ENCODE measurements around the gene KRTAP5-3. TPM values are rescaled to one million over a fixed set of nuclear protein-coding genes. Genes with fewer than 3 reads are reported as not detected.

Gene KRTAP5-3
- total and polyA plus RNA-seq, 2 of the 8 experiments (the other 6 are each of a cell fraction or from before 2014, with no cell fraction given), result not detected

- Histone ChIP-seq H4K5ac (ENCODE audit: insufficient read length, low read depth, low read length) (no peak overlapping the region), H2BK12ac (ENCODE audit: low read depth, low read length) (peak overlapping the region; percentile 94; the same call in 1 of the 2 replicates), H3K9ac (replicated peaks in 1 of 4; ENCODE audit: extremely low read depth in 1 of 4, low read depth in 3 of 4, low read length in 3 of 4) (no peak overlapping the region), H3K36me3 (ENCODE audit: control insufficient read depth in 2 of 4, insufficient read depth in 4 of 4, low read length in 3 of 4) (no peaks in the 10 kb centered on the region; a peak in 1 of 8 replicates), H2BK20ac (ENCODE audit: low read length) (peak overlapping the region; percentile 67; the same call in 1 of the 2 replicates), H3K14ac (ENCODE audit: insufficient read length) (no peak overlapping the region), H4K91ac (replicated peaks; ENCODE audit: insufficient read length, low read length) (peak overlapping the region; percentile 90), H3K4ac (replicated peaks; ENCODE audit: insufficient read length, low read depth, low read length) (no peak overlapping the region), H3K23ac (ENCODE audit: insufficient read length) (no peak overlapping the region), H3K27ac (ENCODE audit: low read depth, low read length) (no peak overlapping the region), H4K20me1 (replicated peaks in 1 of 2; ENCODE audit: control insufficient read depth in 1 of 2, insufficient read depth in 2 of 2, low read length in 2 of 2) (peaks cover 2 to 21% of the 10 kb centered on the region in 2 experiments), H3K79me1 (ENCODE audit: low read depth, low read length) (no peaks in the 10 kb centered on the region), H3K27me3 (replicated peaks in 1 of 4; ENCODE audit: control insufficient read depth in 3 of 4, extremely low read depth in 1 of 4, insufficient read depth in 3 of 4, low read length in 3 of 4) (peaks cover 16 to 45% (median 36%) of the 10 kb centered on the region in 4 experiments), H3K4me3 (ENCODE audit: extremely low read depth in 1 of 4, insufficient read depth in 2 of 4, low read depth in 3 of 4, low read length in 4 of 4) (no peak overlapping the region), H3K79me2 (ENCODE audit: control insufficient read depth in 1 of 2, insufficient read depth in 2 of 2, low read length in 2 of 2) (no peaks in the 10 kb centered on the region), H3K4me1 (replicated peaks in 1 of 4; ENCODE audit: control insufficient read depth in 3 of 4, insufficient read depth in 4 of 4, low read length in 3 of 4) (peaks cover 8 to 53% (median 40%) of the 10 kb centered on the region in 4 experiments), H2BK15ac (ENCODE audit: low read length) (peak overlapping the region; percentile 99; the same call in 1 of the 2 replicates), H3K9me3 (ENCODE audit: insufficient read depth in 2 of 2, low read depth in 1 of 2, low read length in 1 of 2) (no peaks in the 10 kb centered on the region), H2AFZ (ENCODE audit: low read length) (no peak overlapping the region), H2BK120ac (replicated peaks; ENCODE audit: low read depth, low read length) (no peak overlapping the region), H3K18ac (ENCODE audit: extremely low read depth, low read length) (peak overlapping the region; percentile 24; the same call in 1 of the 2 replicates), H3K4me2 (ENCODE audit: insufficient read depth in 1 of 2, low read depth in 2 of 2, low read length in 2 of 2) (no peak overlapping the region), H3K23me2 (ENCODE audit: low read depth, low read length) (no peaks in the 10 kb centered on the region; the same call in 1 of the 2 replicates), H2BK5ac (ENCODE audit: low read depth, low read length) (no peak overlapping the region), H2AK5ac (ENCODE audit: low read depth, low read length) (0 out of 2 replicates have a peak overlapping the region, but pooled peaks have one; percentile 17), H3K56ac (replicated peaks; ENCODE audit: insufficient read length, low read depth, low read length) (no peak overlapping the region), H4K8ac (ENCODE audit: extremely low read depth, insufficient read depth, low read length) (no peak overlapping the region)
- ChIA-PET POLR2A (ENCODE audit: partially characterized antibody) (interaction anchor here (4.9 to 7.0 kb wide), 2 partner anchors 8 to 12 kb away, joined by 58 to 60 read pairs; no protein-coding TSS in a partner anchor), CTCF (ENCODE audit: partially characterized antibody) (interaction anchor here (1.0 to 9.6 kb wide), 6 partner anchors 8 to 33 kb away, joined by 3 to 140 read pairs (median 8); partner anchors contain the start of gene DUSP8)
- WGBS, 2 experiments (ENCODE audit: extremely low coverage in 1 of 2, insufficient coverage in 1 of 2, insufficient read length in 1 of 2, insufficient replicate concordance in 2 of 2, low coverage in 1 of 2, low lambda C conversion rate in 2 of 2, missing lambda C conversion rate in 1 of 2), result 90% methylated on average over 13 of the region's 15 CpGs; no CpG with 5 or more reads in 1 of the 2 experiments
- DNase-seq (ENCODE audit: low read depth in 1 of 2, low spot score in 2 of 2) (no peak), FAIRE-seq (no peak)
- no peak for TF ChIP-seq CTBP2 (IDR thresholded peaks at IDR 0.05; ENCODE audit: borderline replicate concordance, insufficient read depth, insufficient read length, low read length)
- TF ChIP-seq YY1 (IDR thresholded peaks at IDR 0.05; ENCODE audit: low read depth, low read length), result no peak
- TF ChIP-seq KDM1A (IDR thresholded peaks at IDR 0.05; ENCODE audit: borderline replicate concordance, low read length), result no peak
- TF ChIP-seq HDAC6 (IDR thresholded peaks at IDR 0.05; ENCODE audit: low read depth, low read length), result no peak
- TF ChIP-seq SRF (IDR thresholded peaks at IDR 0.05; ENCODE audit: low read depth, low read length), result no peak
- TF ChIP-seq SP1 (IDR thresholded peaks at IDR 0.05; ENCODE audit: low read depth, low read length), result no peak
- no peak for TF ChIP-seq CBX5 (IDR thresholded peaks at IDR 0.05; ENCODE audit: low read depth, low read length)
Measured at GRCh38 chr11:1560002-1560648, 48.1 kb downstream of the KRTAP5-3 start.

Data from H1 (cell line).